HG02885 (cell line): ENCODE measurements around the gene CDH15.
"Not testable (repeated sequence)": the region's sequence is repeated elsewhere in the genome, so short reads cannot be mapped to it uniquely, and the experiment has no call there.

Source experiments
- ATAC-seq: cut with Tn5 transposase; IDR thresholded peaks from one replicate; pipeline ENCODE4 v1.9.1; 2021; ENCODE audit warnings: mild to moderate bottlenecking; ENCODE audit not compliant: unreplicated experiment, poor library complexity

The CDH15 gene

DNA sequence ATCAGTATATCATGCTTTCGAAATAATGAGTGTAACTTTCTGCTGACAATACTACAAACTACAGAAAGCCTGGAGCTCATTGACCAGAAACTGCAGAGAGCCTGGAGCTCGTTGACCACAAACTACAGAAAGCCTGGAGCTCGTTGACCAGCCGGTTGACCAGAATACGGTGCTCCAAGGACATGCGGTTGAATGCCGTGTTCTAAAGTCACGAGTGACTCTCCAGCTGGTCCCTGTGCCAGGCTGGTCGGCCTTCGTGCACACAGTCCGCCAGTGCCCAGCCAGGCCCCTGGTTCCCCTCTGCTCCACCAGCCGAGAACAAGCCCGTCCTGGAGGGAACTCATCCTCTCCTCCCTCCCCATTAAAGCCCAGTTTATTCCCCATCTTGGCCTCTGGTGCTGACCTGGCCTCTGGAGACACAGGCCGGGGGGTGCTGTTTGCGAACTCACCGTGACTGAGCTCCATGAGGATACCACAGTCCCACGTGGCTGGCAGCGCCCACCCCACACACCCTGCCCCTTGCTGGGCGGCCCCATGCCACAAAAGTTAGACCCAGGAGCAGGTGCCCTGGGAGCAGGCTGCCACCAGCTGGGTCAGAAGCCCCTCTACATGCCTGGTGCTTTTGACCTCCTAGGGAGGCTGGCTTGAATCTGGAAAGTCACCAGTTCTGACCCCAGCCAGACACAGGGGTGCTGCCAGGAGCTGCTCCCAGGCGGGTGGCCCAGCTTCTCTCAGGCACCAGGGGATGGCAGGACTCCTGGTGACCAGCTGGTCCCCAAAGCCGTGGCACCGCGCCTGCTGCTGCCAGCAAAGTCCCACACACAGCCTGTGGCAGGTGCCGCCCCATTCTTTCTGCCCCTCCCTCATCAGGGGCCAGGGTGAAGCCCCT is 15.5 kb upstream of the CDH15 start:
- no peak for ATAC-seq

DNA sequence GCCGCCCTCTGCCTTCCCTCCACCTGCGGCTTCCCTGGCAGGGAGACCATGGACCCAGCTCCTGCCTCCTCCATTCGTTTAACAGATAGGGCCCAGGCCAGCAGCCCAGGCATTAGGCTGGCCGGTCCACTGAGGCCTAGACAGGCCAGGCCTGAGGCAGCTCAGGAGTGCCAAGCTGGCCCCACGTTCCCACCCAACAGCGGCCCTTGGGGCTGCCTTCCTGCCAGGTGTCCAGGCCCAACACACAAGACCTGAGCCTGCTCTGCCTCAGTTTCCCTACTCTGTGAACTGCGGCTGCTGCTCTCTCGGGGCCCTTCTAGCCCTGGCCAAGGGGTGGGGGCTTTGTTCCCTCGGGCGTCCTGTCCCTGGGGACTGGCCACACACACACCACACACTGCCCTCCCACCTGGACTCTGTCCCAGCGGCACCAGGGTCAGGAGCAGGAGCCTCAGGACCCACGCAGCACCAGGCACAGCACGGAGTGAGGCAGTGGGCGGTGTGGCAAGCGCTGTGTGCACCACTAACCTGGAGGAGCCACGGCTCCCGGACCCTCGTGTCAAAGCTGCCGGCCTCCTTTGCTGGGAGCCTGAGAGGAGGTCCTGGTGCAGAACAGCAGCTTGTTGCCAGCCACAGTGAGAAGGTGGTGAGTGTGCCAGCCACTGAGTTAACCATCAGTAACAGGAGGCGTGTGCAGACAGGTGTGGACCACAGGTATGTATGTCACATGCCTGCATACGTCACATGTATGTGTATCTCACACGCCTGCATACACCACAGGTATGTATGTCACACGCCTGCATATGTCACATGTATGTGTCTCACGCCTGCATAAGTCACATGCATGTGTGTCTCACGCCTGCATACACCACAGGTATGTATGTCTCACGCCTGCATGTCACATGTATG is 14.6 kb upstream of the CDH15 start:
- ATAC-seq, result no peak

DNA sequence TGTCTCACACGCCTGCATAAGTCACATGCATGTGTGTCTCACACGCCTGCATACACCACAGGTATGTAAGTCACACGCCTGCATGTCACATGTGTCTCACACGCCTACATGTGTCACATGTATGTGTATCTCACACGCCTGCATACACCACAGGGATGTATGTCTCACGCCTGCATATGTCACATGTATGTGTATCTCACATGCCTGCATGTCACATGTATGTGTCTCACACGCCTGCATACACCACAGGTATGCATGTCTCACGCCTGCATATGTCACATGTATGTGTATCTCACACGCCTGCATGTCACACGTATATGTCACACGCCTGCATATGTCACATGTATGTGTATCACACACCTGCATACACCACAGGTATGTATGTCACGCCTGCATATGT is 13.8 kb upstream of the CDH15 start:
- no peak for ATAC-seq

DNA sequence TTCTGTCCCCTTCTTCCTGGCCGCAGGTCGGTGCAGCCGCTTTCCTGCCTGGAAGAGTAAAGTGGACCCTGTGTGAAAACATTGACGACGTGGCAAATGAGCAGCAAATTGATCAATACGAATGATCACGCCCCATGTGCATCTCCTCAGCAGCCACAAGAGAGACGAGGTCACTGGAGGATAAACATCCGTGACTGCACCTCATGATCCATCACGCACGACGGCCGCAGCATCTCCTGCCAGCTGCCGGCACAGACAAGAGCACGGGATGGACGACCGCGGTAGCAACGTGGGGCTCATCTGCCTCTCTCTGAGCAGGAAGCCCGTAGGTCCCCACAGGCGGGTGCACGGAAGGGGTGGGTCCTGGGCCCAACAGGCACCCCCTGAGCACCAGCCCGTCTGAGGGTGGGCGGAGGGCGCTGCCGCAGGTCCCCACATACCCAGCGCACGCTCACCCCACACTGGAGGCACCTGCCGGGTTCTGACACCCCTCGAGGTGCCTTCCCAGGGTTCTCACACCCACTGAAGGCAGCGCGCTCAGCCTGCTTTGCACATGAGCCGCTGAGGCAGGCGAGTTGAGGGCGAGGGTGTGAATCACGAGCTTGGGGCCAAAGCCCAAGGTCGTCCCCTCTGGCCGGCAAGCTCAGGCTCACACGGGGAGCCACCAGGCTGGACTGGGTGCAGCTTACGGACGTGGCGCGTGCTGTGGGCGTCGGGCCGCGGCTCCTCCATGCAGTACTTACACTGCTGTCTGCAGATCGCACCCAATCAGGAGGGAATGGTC is 12.3 kb upstream of the CDH15 start:
- no peak for ATAC-seq

DNA sequence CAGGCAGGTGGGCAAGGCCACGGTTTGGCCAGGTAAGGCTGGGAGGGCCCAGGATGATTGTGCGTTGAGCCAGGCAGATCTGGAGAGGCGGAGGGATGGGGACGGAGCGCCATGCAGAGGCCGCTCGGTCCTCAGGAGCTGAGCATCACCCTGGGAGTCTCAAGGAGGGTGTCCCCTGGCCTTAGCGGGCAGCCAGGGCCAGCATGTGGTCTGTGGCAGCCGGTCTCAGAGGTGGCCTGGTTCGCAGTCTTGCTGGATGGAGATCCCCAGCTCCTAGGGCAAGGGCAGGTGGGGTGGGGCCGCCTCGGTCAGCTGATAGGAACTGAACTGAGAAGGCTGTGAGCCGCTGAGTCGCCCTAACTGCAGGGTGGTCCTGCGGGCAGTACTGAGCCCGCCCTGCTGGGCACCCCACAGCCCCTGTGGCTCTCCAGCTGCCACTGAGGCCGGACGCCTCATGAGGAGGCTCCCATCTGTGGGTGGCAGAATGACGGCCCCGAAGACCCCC is 11.6 kb upstream of the CDH15 start:
- no peak for ATAC-seq

DNA sequence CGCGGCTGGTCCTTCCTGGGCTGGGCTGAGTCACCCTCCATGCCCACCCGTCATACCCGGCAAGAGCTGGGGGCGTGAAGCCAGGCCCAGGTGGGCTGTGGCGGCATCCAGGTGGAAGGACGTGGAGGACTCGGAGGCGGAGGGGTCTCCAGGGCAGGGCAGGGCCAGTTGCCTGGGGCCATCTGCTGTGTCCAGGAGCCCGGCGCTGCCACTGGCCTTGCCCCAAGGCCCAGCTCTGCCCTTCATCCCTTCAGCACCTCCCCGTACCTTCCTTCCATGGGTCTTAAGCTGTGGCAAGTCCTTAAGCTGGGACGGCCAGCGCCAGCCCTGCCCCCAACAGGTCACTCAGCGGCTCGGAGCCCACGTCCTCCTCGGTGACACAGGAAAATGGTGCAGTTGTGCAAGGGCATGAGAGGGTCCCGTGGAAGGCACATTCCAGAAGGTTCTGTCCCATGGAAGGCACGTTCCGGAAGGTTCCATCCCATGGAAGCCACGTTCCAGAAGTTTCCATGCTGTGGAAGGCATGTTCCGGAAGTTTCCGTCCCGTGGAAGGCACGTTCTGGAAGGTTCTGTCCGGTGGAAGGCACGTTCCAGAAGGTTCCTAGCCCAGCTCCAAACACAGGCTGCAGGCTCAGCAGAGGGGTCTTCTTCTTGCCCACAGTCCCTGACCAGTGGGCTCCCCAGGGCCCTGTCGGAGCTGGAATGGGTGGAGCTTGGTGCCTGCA is 10.4 kb upstream of the CDH15 start:
- no peak for ATAC-seq

DNA sequence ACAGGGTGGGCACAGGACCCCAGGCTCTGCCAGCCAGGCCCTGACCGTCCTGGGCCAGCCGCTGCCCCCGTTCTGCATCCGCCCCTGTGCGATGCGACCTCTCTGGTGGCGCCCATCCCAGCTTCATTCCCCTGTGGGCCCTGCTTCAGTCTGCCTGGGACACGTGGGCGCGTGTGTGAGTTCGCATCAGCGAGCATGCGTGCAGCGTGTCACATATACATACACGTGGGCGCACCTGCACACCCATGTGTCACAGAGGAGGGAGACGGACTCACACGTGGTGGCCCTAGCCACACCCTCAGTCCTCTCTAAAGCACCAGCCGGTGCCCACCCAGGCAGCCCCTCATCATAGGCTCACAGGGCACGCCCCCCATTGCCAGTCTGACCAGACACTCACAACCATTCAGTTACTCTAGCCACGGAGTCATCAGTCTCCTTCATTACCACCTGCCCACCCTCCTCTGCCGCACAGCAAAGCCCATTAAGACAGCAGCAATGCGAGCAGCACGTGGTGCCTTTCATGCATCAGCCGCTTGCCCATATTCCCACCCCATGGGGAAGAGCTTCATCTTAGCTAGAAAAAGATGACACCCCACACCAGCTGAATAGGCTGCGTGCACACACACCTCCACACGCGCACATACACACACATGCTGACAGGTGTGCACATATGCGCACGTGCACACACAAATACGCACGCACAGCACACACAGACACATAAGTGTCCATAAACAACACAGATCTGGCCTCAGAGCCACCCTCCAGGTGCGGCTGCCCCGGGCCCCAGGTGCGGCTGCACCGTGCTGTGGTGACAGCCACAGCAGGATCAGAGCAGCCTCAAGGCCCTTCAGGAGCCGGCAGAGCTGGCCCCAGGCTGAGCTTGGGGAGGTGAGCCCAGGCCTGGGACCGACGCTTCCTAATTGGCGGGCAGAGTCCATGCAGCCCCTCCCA is 9.5 kb upstream of the CDH15 start:
- ATAC-seq, result no peak

DNA sequence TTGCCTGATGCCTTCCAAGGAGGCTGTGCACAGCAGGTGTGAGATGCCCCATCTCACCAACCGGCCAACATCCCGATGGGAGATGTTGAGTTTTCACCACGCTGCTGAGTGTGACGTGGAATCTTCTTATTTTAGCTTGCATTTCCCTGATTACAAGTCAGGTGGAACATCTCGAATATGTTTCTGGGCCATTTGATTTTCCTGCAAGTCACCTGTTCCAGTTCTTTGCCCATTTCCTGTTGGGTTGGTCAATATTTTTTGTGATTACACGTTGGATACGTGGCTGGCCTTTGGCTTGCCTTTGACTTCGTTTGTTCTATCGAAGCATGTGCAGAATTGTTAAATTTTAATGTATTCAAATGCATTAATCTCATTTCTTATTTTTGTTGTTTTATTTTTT is 8.3 kb upstream of the CDH15 start:
- no peak for ATAC-seq

DNA sequence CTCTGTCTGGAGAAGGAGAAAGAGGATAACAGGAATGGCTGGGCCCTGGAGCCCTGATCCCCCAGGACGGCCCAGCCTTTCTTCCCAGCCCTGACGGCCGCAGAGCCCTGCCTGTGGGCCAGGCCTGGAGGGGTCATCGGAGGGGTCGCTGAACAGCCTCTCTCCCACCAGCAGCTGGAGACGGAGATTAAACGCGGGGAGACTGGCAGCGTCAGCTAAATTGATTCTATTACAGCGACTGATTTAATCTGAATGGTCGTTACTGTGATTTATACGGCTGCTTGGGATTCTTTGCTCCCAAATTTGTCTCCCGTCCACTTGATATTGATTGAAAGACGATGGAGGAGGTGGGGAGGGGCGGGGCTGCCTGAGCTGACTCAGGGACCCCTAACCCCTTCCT is 7.1 kb upstream of the CDH15 start:
- no peak for ATAC-seq

DNA sequence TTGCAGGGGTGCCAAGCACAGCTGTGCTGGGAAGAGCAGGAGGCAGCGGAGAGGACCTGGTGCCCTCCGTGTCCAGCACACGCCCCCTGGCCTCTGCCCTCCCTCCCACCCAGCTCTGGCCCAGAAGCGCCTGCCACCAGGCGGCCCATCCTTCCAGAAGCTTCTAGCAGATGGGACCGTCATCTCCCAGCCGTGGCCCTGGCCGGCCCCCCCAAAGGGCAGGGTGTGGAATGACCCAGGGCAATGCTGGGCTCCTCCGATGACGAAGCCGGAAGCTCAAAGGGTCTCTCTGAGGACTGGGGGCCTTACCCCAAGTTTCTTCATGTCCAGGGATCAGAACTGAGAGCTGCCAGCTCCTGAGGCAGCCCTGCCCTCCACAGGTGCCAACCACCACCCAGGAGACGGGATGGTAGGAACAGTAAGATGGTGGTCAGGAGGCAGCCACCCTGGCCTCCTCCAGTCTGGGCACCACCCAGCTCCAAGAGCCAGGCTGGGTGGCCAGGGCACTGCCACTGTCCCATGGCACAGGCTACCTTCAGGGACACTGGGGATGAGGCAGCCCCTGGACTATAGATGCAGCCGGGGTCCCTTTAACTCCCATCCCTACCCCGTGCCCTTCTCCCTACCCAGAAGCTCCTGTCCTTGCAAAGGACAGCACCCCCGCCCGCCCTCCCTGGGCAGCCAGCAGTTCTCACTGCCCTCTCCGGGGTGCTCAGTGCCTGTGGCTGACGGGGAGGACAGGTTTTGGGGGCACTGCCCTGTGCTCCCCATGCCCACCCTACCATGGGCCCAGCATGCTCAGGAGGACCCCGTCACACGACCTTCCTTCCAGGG is 6.5 kb upstream of the CDH15 start:
- ATAC-seq, result no peak

DNA sequence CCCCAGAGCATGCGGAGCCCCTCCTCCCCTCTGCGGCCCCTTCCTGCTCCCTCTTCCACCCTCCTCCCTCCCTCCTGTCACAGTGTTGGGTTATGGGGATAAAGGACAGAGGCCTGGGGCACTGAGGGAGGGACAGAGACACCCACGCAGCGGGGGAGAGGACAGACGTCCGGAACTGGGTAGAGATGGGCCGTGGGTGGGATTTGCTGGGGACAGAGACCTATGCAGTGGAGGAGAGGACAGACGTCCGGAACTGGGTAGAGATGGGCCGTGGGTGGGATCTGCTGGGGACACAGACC is 5.9 kb upstream of the CDH15 start:
- not testable (repeated sequence) for ATAC-seq

DNA sequence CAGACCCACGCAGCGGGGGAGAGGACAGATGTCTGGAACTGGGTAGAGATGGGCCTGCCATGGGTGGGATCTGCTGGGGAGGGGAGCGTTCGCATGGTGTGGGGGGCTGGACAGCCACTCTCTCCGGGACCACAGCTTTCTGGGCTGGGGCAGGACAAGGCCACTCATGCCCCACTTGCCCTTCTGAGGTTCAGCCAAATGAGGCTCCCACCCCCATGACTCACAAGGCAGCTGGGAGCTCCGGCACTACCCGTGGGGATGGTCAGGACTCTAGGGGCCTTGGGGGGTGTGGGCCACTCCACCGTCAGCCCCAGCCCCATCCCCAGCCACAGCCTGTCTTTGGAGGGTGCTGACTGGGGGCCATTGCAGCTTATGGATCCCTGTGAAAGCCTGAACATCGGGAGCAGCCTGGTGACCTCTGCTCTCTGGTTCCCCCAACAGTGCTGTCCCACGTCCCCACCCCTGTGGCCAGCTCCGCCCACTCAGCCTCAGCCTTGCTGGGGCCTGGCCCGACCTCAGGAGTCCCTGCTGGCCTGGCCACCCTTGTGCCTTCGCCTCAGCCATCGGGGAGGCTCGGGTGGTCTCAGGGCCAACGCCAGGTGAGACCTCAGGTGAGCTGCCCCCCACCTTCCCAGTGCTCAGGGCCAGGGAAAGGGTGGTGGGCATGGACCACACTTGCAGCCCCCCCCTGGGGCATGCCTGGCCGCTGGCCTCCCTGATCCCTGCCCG is 4.7 kb upstream of the CDH15 start:
- ATAC-seq, result no peak

DNA sequence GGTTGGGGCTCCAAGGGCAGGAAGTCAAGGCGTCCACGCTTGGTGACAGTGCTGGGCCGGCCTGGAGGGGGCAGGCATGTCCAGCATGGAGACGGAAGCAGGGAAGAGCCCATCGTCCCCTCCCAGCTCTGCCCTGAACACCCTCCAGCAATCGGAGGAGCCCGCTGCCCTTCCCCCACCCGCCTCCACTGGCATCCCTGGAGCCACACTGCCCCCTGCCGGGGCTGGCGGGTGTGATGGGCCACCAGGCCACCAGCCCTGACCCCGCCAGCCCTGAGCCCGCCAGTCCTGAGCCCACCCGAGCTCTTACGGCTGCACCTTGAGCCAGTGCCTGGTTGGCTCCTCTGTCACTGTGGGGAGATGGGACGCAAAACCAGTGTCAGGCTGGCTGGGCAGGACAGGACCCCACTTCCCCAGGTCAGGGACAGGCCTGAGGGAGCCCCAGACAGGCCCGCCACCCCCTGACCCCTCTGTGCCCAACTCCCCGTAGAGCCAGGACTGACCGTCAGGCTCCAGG is 4.1 kb upstream of the CDH15 start:
- ATAC-seq, result no peak

DNA sequence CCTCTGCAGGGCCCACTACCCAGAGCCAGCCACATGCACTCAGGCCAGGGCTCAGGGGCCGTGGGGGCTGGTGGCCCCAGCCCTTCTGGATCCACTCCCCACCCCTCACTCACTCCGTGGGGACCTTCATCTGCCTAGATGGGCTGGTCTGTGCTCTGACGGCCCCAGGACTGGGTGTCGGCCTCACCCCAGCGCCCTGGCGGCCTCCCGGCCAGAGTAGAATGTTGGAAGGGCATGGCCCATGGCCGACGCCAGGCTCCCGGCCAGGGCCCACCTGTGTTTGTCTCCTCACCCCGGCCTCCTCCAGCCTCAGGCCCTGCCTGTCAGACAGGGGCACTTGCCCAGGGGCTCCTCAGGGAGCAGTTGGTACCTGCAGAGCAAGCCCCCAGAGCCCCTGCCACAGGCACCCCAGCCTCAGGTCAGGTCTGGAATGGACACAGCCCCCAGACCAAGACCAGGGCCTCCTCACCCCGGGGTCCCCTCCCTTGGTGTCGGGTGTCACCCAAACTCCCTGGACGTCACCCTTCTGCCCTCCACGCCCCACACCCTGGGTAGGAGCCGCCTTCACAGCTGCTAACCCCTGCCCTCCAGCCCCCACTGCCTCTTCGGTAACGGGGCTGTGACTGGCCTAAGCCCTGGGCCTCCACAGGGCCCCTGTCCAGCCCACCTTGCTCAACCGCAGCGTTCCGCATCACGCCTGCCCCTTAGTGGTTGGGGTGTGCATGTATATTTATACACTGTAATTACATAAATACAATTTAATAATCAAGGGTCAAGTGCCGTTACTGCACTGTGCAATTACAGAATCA is 3.0 kb upstream of the CDH15 start:
- no peak for ATAC-seq

DNA sequence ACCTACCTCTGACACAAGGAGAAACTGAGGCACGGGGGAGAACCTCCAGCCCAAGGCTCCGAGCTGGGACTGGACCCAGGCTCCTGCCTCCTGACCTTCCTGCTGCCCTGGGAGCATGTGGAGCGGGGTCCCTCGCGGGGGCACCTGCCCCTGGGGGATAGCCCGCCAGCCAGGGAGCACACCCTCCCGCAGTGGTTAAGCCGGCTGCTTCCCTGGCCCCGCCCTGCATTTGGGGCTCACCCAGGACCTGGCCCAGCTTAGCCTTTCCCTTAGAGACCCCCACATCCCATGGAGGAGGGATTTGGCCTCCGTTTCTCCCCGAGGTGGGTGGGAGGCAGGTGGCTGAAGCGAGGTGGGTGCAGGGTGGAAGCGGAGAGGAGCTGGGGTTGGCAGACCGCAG is 1.8 kb upstream of the CDH15 start:
- no peak for ATAC-seq
